Parathyroid adenoma (tissue), 2 donors: ENCODE measurements around the gene P4HA1.

Source experiments
- H2AFZ ChIP-seq: fragments of 300-600 bp; sonication (generic); one replicate; pipeline ENCODE4 v1.7.0; 2017; ENCODE audit warnings: antibody characterized with exemption, mild to moderate bottlenecking
- H3K27ac ChIP-seq: fragments of 300-600 bp; sonication (generic); one replicate; pipeline ENCODE4 v1.7.0; 2017
- H3K27me3 ChIP-seq: fragments of 300-600 bp; sonication (generic); one replicate; pipeline ENCODE4 v1.7.0; 2017; ENCODE audit warnings: low read length; ENCODE audit not compliant: control insufficient read depth, insufficient read depth
- H3K36me3 ChIP-seq: fragments of 300-600 bp; sonication (generic); one replicate; pipeline ENCODE4 v1.7.0; 2017; ENCODE audit warnings: low read length; ENCODE audit not compliant: control insufficient read depth, insufficient read depth
- H3K4me1 ChIP-seq: fragments of 300-600 bp; sonication (generic); one replicate; pipeline ENCODE4 v1.7.0; 2017; ENCODE audit warnings: control low read depth
- H3K4me2 ChIP-seq: fragments of 300-600 bp; sonication (generic); one replicate; pipeline ENCODE4 v1.7.0; 2017; ENCODE audit warnings: low read length
- H3K4me3 ChIP-seq: fragments of 300-600 bp; sonication (generic); one replicate; pipeline ENCODE4 v1.7.0; 2017; ENCODE audit warnings: low read depth, low read length
- H3K79me2 ChIP-seq: fragments of 300-600 bp; sonication (generic); one replicate; pipeline ENCODE4 v1.7.0; 2017; ENCODE audit warnings: control low read depth
- H3K9ac ChIP-seq: fragments of 300-600 bp; sonication (generic); one replicate; pipeline ENCODE4 v1.7.0; 2017; ENCODE audit warnings: mild to moderate bottlenecking
- H3K9me3 ChIP-seq: fragments of 300-600 bp; sonication (generic); one replicate; pipeline ENCODE4 v1.7.0; 2017; ENCODE audit warnings: low read length; ENCODE audit not compliant: control insufficient read depth
- CTCF ChIP-seq: fragments of 300-600 bp; sonication (generic); IDR thresholded peaks from one replicate; pipeline ENCODE4 v1.7.0; 2017; ENCODE audit warnings: antibody characterized with exemption, mild to moderate bottlenecking
- donor health status: primary hyperparathyroidism.

P4HA1 gene

GRCh38 chr10:72981028-72981881 lies 115.4 kb downstream of the P4HA1 start:
- H3K27me3 ChIP-seq: no peaks in the 10 kb centered on the region
- no peaks in the 10 kb centered on the region for H3K79me2 ChIP-seq
- H3K4me1 ChIP-seq: no peaks in the 10 kb centered on the region
- H3K9me3 ChIP-seq: no peaks in the 10 kb centered on the region
- no peak overlapping the region for H2AFZ ChIP-seq
- no peak overlapping the region for H3K27ac ChIP-seq
- H3K4me3 ChIP-seq: no peak overlapping the region
- H3K4me2 ChIP-seq: no peak overlapping the region
- H3K36me3 ChIP-seq: no peaks in the 10 kb centered on the region
- H3K9ac ChIP-seq: no peak overlapping the region
- no peak for TF ChIP-seq CTCF

GRCh38 chr10:72980348-72980747 lies 116.3 kb downstream of the P4HA1 start:
- no peak overlapping the region for H3K4me2 ChIP-seq
- no peaks in the 10 kb centered on the region for H3K79me2 ChIP-seq
- H3K36me3 ChIP-seq: no peaks in the 10 kb centered on the region
- H3K9ac ChIP-seq: no peak overlapping the region
- no peak for TF ChIP-seq CTCF
- no peak overlapping the region for H3K4me3 ChIP-seq
- H3K4me1 ChIP-seq: no peaks in the 10 kb centered on the region
- no peaks in the 10 kb centered on the region for H3K27me3 ChIP-seq
- no peaks in the 10 kb centered on the region for H3K9me3 ChIP-seq
- H2AFZ ChIP-seq: no peak overlapping the region
- no peak overlapping the region for H3K27ac ChIP-seq

GRCh38 chr10:72979709-72980108 lies 117.0 kb downstream of the P4HA1 start:
- no peak overlapping the region for H3K4me2 ChIP-seq
- H2AFZ ChIP-seq: no peak overlapping the region
- H3K9me3 ChIP-seq: no peaks in the 10 kb centered on the region
- no peaks in the 10 kb centered on the region for H3K36me3 ChIP-seq
- no peaks in the 10 kb centered on the region for H3K4me1 ChIP-seq
- no peak overlapping the region for H3K9ac ChIP-seq
- H3K4me3 ChIP-seq: no peak overlapping the region
- no peak for TF ChIP-seq CTCF
- no peaks in the 10 kb centered on the region for H3K79me2 ChIP-seq
- no peaks in the 10 kb centered on the region for H3K27me3 ChIP-seq
- H3K27ac ChIP-seq: no peak overlapping the region

GRCh38 chr10:72976886-72977285 lies 119.8 kb downstream of the P4HA1 start:
- no peaks in the 10 kb centered on the region for H3K36me3 ChIP-seq
- no peak overlapping the region for H3K4me3 ChIP-seq

More at GRCh38 chr10:72976886-72977285, 119.8 kb downstream of the P4HA1 start:
- Histone ChIP-seq H3K4me1 (no peaks in the 10 kb centered on the region), H3K9me3 (no peaks in the 10 kb centered on the region), H3K9ac (no peak overlapping the region), H3K27me3 (no peaks in the 10 kb centered on the region), H3K79me2 (no peaks in the 10 kb centered on the region), H3K27ac (no peak overlapping the region), H3K4me2 (no peak overlapping the region), H2AFZ (no peak overlapping the region)
- no peak for TF ChIP-seq CTCF
